Osteoblast (primary cell): ENCODE data around the gene FHIP1B. TPM values are rescaled to one million over a fixed set of nuclear protein-coding genes. Genes with fewer than 3 reads are reported as not detected.

Source experiments
- DNase-seq: peaks from one replicate; pipeline ENCODE4 v3.0.0; 2011; ENCODE audit warnings: low spot score, mixed read lengths; ENCODE audit not compliant: insufficient read length; ENCODE audit errors: missing footprints
- H2AFZ ChIP-seq: 2 replicates; pipeline ENCODE4 v1.6.0; 2011; ENCODE audit warnings: mild to moderate bottlenecking, low read length
- H3K27ac ChIP-seq: 2 replicates; pipeline ENCODE4 v1.5.1; 2011; ENCODE audit warnings: mild to moderate bottlenecking, low read depth, low read length, moderate library complexity
- H3K27me3 ChIP-seq: 2 replicates; pipeline ENCODE4 v1.6.0; 2012; ENCODE audit warnings: mild to moderate bottlenecking, control low read depth, inconsistent platforms, low read length, moderate library complexity; ENCODE audit not compliant: insufficient read depth
- H3K36me3 ChIP-seq: 2 replicates; pipeline ENCODE4 v1.5.1; 2011; ENCODE audit warnings: mild to moderate bottlenecking, low read length, control low read depth, moderate library complexity; ENCODE audit not compliant: insufficient read depth
- H3K4me1 ChIP-seq: 2 replicates; pipeline ENCODE4 v1.5.1; 2011; ENCODE audit warnings: mild to moderate bottlenecking, low read length, control low read depth, moderate library complexity; ENCODE audit not compliant: insufficient read depth
- H3K4me2 ChIP-seq: 2 replicates; pipeline ENCODE4 v1.6.0; 2011; ENCODE audit warnings: mild to moderate bottlenecking, low read length; ENCODE audit not compliant: insufficient read depth
- H3K4me3 ChIP-seq: fragments of 200-600 bp; sonication (generic); 3 replicates; pipeline ENCODE4 v1.5.1; 2012; ENCODE audit warnings: mild to moderate bottlenecking, low read length, inconsistent platforms; ENCODE audit not compliant: insufficient read depth
- H3K79me2 ChIP-seq: 2 replicates; pipeline ENCODE4 v1.6.0; 2012; ENCODE audit warnings: mild to moderate bottlenecking, low read length, control low read depth, inconsistent platforms; ENCODE audit not compliant: insufficient read depth
- H3K9me3 ChIP-seq: 2 replicates; pipeline ENCODE4 v1.5.1; 2011; ENCODE audit warnings: low read depth, low read length, control low read depth
- H4K20me1 ChIP-seq: 2 replicates; pipeline ENCODE4 v1.6.0; 2012; ENCODE audit warnings: mild to moderate bottlenecking, low read length, control low read depth; ENCODE audit not compliant: insufficient read depth
- CTCF ChIP-seq: IDR thresholded peaks from 2 replicates; pipeline ENCODE4 v1.5.1; 2011; ENCODE audit warnings: mild to moderate bottlenecking, low read depth, low read length, moderate library complexity; ENCODE audit errors: extremely low read depth
- total RNA-seq: library from RNA; depleted of rRNA; stranded (reverse); fragments of >200 nt; gene quantifications from 2 replicates; pipeline ENCODE4 v1.2.3, GENCODE V29; 2012

Gene FHIP1B
- total RNA-seq, 1 donor: 15.6 TPM

GRCh38 chr11:6194065-6194581 lies 40.3 kb downstream of the FHIP1B start:
- H3K36me3 ChIP-seq: no peaks in the 10 kb centered on the region

GRCh38 chr11:6191742-6192141 lies 42.7 kb downstream of the FHIP1B start:
- H2AFZ ChIP-seq: no peak overlapping the region
- H3K9me3 ChIP-seq: no peaks in the 10 kb centered on the region
- H3K36me3 ChIP-seq: no peaks in the 10 kb centered on the region
- H3K27ac ChIP-seq: no peak overlapping the region
- no peak for DNase-seq
- no peaks in the 10 kb centered on the region for H4K20me1 ChIP-seq
- H3K4me3 ChIP-seq: no peak overlapping the region
- H3K4me2 ChIP-seq: no peak overlapping the region
- no peaks in the 10 kb centered on the region for H3K27me3 ChIP-seq
- no peaks in the 10 kb centered on the region for H3K79me2 ChIP-seq
- no peak for TF ChIP-seq CTCF
- H3K4me1 ChIP-seq: no peaks in the 10 kb centered on the region

More at GRCh38 chr11:6194065-6194581, 40.3 kb downstream of the FHIP1B start:
- no peaks in the 10 kb centered on the region for H3K27me3 ChIP-seq
- H3K4me3 ChIP-seq: no peak overlapping the region
- TF ChIP-seq CTCF: no peak
- no peaks in the 10 kb centered on the region for H4K20me1 ChIP-seq
- no peaks in the 10 kb centered on the region for H3K79me2 ChIP-seq
- DNase-seq: no peak
- H2AFZ ChIP-seq: no peak overlapping the region
- H3K4me2 ChIP-seq: no peak overlapping the region
- H3K27ac ChIP-seq: no peak overlapping the region
- no peaks in the 10 kb centered on the region for H3K4me1 ChIP-seq
- no peaks in the 10 kb centered on the region for H3K9me3 ChIP-seq

GRCh38 chr11:6175440-6175839 lies 59.0 kb downstream of the FHIP1B start:
- no peak for DNase-seq
- H3K9me3 ChIP-seq: no peaks in the 10 kb centered on the region
- H3K36me3 ChIP-seq: no peaks in the 10 kb centered on the region
- H2AFZ ChIP-seq: no peak overlapping the region
- H3K4me1 ChIP-seq: no peaks in the 10 kb centered on the region
- H3K79me2 ChIP-seq: no peaks in the 10 kb centered on the region
- H3K4me3 ChIP-seq: no peak overlapping the region
- H4K20me1 ChIP-seq: no peaks in the 10 kb centered on the region
- H3K27ac ChIP-seq: no peak overlapping the region
- TF ChIP-seq CTCF: no peak
- H3K4me2 ChIP-seq: no peak overlapping the region
- H3K27me3 ChIP-seq: no peaks in the 10 kb centered on the region

GRCh38 chr11:6170226-6170625 lies 64.2 kb downstream of the FHIP1B start, which contains the start of gene OR52B2:
Gene OR52B2 (minus strand): TSS chr11:6170326. CDS start chr11:6170326, 0 bp downstream.
- no peak within 1 kb of the TSS for H2AFZ ChIP-seq
- no peak for DNase-seq
- no peak for TF ChIP-seq CTCF
- H4K20me1 ChIP-seq: no peaks in the 10 kb centered on the region
- H3K27me3 ChIP-seq: no peaks in the 10 kb centered on the region
- H3K27ac ChIP-seq: no peak within 1 kb of the TSS
- no peaks in the 10 kb centered on the region for H3K79me2 ChIP-seq
- no peak within 1 kb of the TSS for H3K4me2 ChIP-seq
- H3K9me3 ChIP-seq: no peaks in the 10 kb centered on the region
- no peaks in the 10 kb centered on the region for H3K36me3 ChIP-seq
- H3K4me1 ChIP-seq: no peaks in the 10 kb centered on the region
- H3K4me3 ChIP-seq: no peak within 1 kb of the TSS

Other genes starting within 250 kb of the FHIP1B start
- gene OR52L1, start 247.7 kb downstream of the FHIP1B start, total RNA-seq: not detected in 2 replicates
- not detected in 2 replicates for gene OR56A4, start 227.7 kb downstream of the FHIP1B start, total RNA-seq
- gene OR56A1, start 203.9 kb downstream of the FHIP1B start, total RNA-seq: under 0.01 TPM in 2 replicates
- gene OR56B4, start 127.0 kb downstream of the FHIP1B start, total RNA-seq: not detected in 2 replicates
- not detected in 2 replicates for gene OR52B2, start 64.3 kb downstream of the FHIP1B start, total RNA-seq
- not detected in 2 replicates for gene OR52W1, start 35.4 kb downstream of the FHIP1B start, total RNA-seq
- not detected in 2 replicates for gene C11orf42, start 29.1 kb downstream of the FHIP1B start, total RNA-seq
- gene CNGA4, start 4.5 kb upstream of the FHIP1B start, total RNA-seq: under 0.01 TPM in 2 replicates
- not detected in 2 replicates for gene CCKBR, start 25.2 kb upstream of the FHIP1B start, total RNA-seq
- gene CAVIN3, start 85.9 kb upstream of the FHIP1B start, total RNA-seq: 271 and 314 TPM in 2 replicates
- 75.6 and 78.4 TPM in 2 replicates for gene SMPD1, start 155.8 kb upstream of the FHIP1B start, total RNA-seq
- 40.7 and 45.6 TPM in 2 replicates for gene APBB1, start 184.5 kb upstream of the FHIP1B start, total RNA-seq
- 0.59 and 1.1 TPM in 2 replicates for gene HPX, start 206.4 kb upstream of the FHIP1B start, total RNA-seq
- 25.3 and 36.2 TPM in 2 replicates for gene TRIM3, start 239.3 kb upstream of the FHIP1B start, total RNA-seq
- 74.3 and 79.3 TPM in 2 replicates for gene ARFIP2, start 246.7 kb upstream of the FHIP1B start, total RNA-seq
- 52.7 and 55.4 TPM in 2 replicates for gene TIMM10B, start 246.9 kb upstream of the FHIP1B start, total RNA-seq